DOHH2 (cell line): ENCODE results near the gene FSD1L.

Experiments used
- H3F3A ChIP-seq: fragments of 200-600 bp; sonication (generic), shearing (Covaris generic); 2 replicates; pipeline ENCODE4 v1.6.0; 2016; ENCODE audit warnings: antibody characterized with exemption, mild to moderate bottlenecking; ENCODE audit not compliant: control insufficient read depth, insufficient read depth
- H3K27ac ChIP-seq: fragments of 200-600 bp; sonication (generic); 2 replicates; pipeline ENCODE4 v1.5.1; 2014; ENCODE audit warnings: low read depth, mild to moderate bottlenecking, low read length, moderate library complexity
- H3K27me3 ChIP-seq: fragments of 200-600 bp; sonication (generic); 2 replicates; pipeline ENCODE4 v1.6.1; 2014; ENCODE audit warnings: mild to moderate bottlenecking, low read length, mixed read lengths; ENCODE audit not compliant: control insufficient read depth
- H3K36me3 ChIP-seq: fragments of 200-600 bp; sonication (generic); 2 replicates; pipeline ENCODE4 v1.6.1; 2014; ENCODE audit warnings: mild to moderate bottlenecking, low read length, moderate library complexity, mixed read lengths; ENCODE audit not compliant: control insufficient read depth
- H3K4me1 ChIP-seq: fragments of 200-600 bp; sonication (generic); 2 replicates; pipeline ENCODE4 v1.6.1; 2014; ENCODE audit warnings: mild to moderate bottlenecking, low read length, mixed read lengths; ENCODE audit not compliant: control insufficient read depth
- H3K4me2 ChIP-seq: fragments of 200-600 bp; sonication (generic); 2 replicates; pipeline ENCODE4 v1.6.0; 2014; ENCODE audit warnings: mild to moderate bottlenecking, low read length, moderate library complexity
- H3K4me3 ChIP-seq: fragments of 200-600 bp; sonication (generic); 2 replicates; pipeline ENCODE4 v1.5.1; 2014; ENCODE audit warnings: mild to moderate bottlenecking, low read length, mixed read lengths
- H3K79me2 ChIP-seq: fragments of 200-600 bp; sonication (generic); 2 replicates; pipeline ENCODE4 v1.6.1; 2014; ENCODE audit warnings: mild to moderate bottlenecking, low read length, mixed read lengths; ENCODE audit not compliant: control insufficient read depth
- H3K9me2 ChIP-seq: fragments of 200-600 bp; sonication (generic); replicated peaks from 2 replicates; pipeline ENCODE4 v1.6.1; 2014; ENCODE audit warnings: mild to moderate bottlenecking, low read length, mixed read lengths; ENCODE audit not compliant: control insufficient read depth
- H3K9me3 ChIP-seq: fragments of 200-600 bp; sonication (generic); 2 replicates; pipeline ENCODE4 v1.6.1; 2014; ENCODE audit warnings: antibody characterized with exemption, low read length, mixed read lengths; ENCODE audit not compliant: control insufficient read depth, insufficient read depth
- H4K20me1 ChIP-seq: fragments of 200-600 bp; sonication (generic); 2 replicates; pipeline ENCODE4 v1.6.0; 2014; ENCODE audit warnings: low read depth, mild to moderate bottlenecking, antibody characterized with exemption, low read length, moderate library complexity; ENCODE audit not compliant: control insufficient read depth, insufficient read depth
- CTCF ChIP-seq: fragments of 200-600 bp; sonication (generic); IDR thresholded peaks from one replicate; pipeline ENCODE4 v1.5.1; 2014; ENCODE audit warnings: antibody characterized with exemption, mild to moderate bottlenecking, low read depth, low read length; ENCODE audit not compliant: poor library complexity, severe bottlenecking
- EZH2phosphoT487 ChIP-seq: fragments of 200-600 bp; sonication (generic); IDR thresholded peaks from 2 replicates; pipeline ENCODE4 v1.6.1; 2017; ENCODE audit warnings: borderline replicate concordance, mild to moderate bottlenecking, antibody characterized with exemption, low read length, moderate library complexity, mixed read lengths

Gene FSD1L

GRCh38 chr9:105593145-105593544 lies 145.3 kb downstream of the FSD1L start:
- Histone ChIP-seq H4K20me1 (no peaks in the 10 kb centered on the region), H3K36me3 (peaks cover 31% of the 10 kb centered on the region), H3K4me2 (no peak overlapping the region), H3K27ac (no peak overlapping the region), H3K9me2 (no peaks in the 10 kb centered on the region), H3K9me3 (peaks cover 11% of the 10 kb centered on the region; the same call in 1 of the 2 replicates), H3K27me3 (no peaks in the 10 kb centered on the region), H3K4me1 (no peaks in the 10 kb centered on the region), H3K4me3 (no peak overlapping the region), H3K79me2 (no peaks in the 10 kb centered on the region), H3F3A (no peaks in the 10 kb centered on the region)
- TF ChIP-seq EZH2phosphoT487 (no peak), CTCF (no peak)
